Measurements from ENCODE around the gene CHKB. TPM values are rescaled to one million over a fixed set of nuclear protein-coding genes. Genes with fewer than 3 reads are reported as not detected.
A peak's percentile ranks its signal among the peaks of the same experiment; 100 is the strongest.

CHKB gene
- total RNA-seq, 4 donors from 2014 or later: 20.7 to 43.5 (median 33.0) TPM

GRCh38 chr22:50584106-50585096 is 1.8 kb upstream of the CHKB start:
- peaks cover 19 to 36% (median 26%) of the 10 kb centered on the region in 4 donors for H3K4me1 ChIP-seq
- H3K9me3 ChIP-seq: no peaks in the 10 kb centered on the region
- H3K27me3 ChIP-seq: no peaks in the 10 kb centered on the region
- peaks cover 0 to 20% (median 17%) of the 10 kb centered on the region in 4 donors for H3K36me3 ChIP-seq
- no peak overlapping the region for H3K4me3 ChIP-seq
- WGBS: 95% methylated on average over 23 of the region's 23 CpGs
- TF ChIP-seq CTCF (IDR thresholded peaks at IDR 0.05) (no peak), EP300 (IDR thresholded peaks at IDR 0.05) (no peak), POLR2A (IDR thresholded peaks at IDR 0.05; ENCODE audit: low read depth) (no peak), POLR2AphosphoS5 (IDR thresholded peaks at IDR 0.05) (no peak)
- intact Hi-C loops (cut with DNase I): loop anchor here (5.0 kb wide), 2 partner anchors 38 to 57 kb away; partner anchors contain the start of gene SCO2
- H3K27ac ChIP-seq (replicated peaks in 1 of 4): no peak overlapping the region
- no peak for DNase-seq (ENCODE audit: extremely low spot score)

- intact Hi-C loops (cut with DNase I): loop anchor here (5.0 kb wide), 2 partner anchors 39 to 56 kb away; partner anchors contain the start of gene SCO2
- Histone ChIP-seq H3K27me3 (no peaks in the 10 kb centered on the region), H3K36me3 (peaks cover 0 to 23% (median 17%) of the 10 kb centered on the region in 4 donors), H3K4me3 (peak overlapping the region; percentile 69 to 91 (median 82)), H3K4me1 (peaks cover 29 to 46% (median 35%) of the 10 kb centered on the region in 4 donors), H3K27ac (replicated peaks in 1 of 4) (peak overlapping the region; percentile 93 to 99 (median 97)), H3K9me3 (no peaks in the 10 kb centered on the region)
- WGBS: 6% methylated on average over 20 of the region's 37 CpGs
- DNase-seq (ENCODE audit: extremely low spot score): no peak
- TF ChIP-seq EP300 (IDR thresholded peaks at IDR 0.05): no peak
- TF ChIP-seq CTCF (IDR thresholded peaks at IDR 0.05): peak in 1 of 3 experiments; percentile 0
These were observed 729 bp upstream of the CHKB start for GRCh38 chr22:50583294-50583861.

GRCh38 chr22:50581950-50582492 is 628 bp downstream of the CHKB start:
- no peak for DNase-seq (ENCODE audit: extremely low spot score)
- Histone ChIP-seq H3K4me1 (peaks cover 37 to 59% (median 44%) of the 10 kb centered on the region in 4 donors), H3K4me3 (peak overlapping the region; percentile 69 to 91 (median 82)), H3K9me3 (no peaks in the 10 kb centered on the region), H3K27me3 (peaks cover 0 to 8% (median 0%) of the 10 kb centered on the region in 4 donors), H3K27ac (replicated peaks in 1 of 4) (peak overlapping the region; percentile 93 to 99 (median 97)), H3K36me3 (peaks cover 0 to 23% (median 19%) of the 10 kb centered on the region in 4 donors)
- 34% methylated on average over 7 of the region's 39 CpGs for WGBS
- intact Hi-C loops (cut with DNase I): loop anchor here (5.0 kb wide), 2 partner anchors 40 to 55 kb away; partner anchors contain the start of gene SCO2
- no peak for TF ChIP-seq POLR2A (IDR thresholded peaks at IDR 0.05; ENCODE audit: low read depth)
- no peak for TF ChIP-seq CTCF (IDR thresholded peaks at IDR 0.05)
- no peak for TF ChIP-seq EP300 (IDR thresholded peaks at IDR 0.05)
- TF ChIP-seq POLR2AphosphoS5 (IDR thresholded peaks at IDR 0.05): no peak

GRCh38 chr22:50581031-50581949 is 1.4 kb downstream of the CHKB start:
- 90% methylated on average over 22 of the region's 22 CpGs for WGBS
- TF ChIP-seq CTCF (IDR thresholded peaks at IDR 0.05): no peak
- no peak for TF ChIP-seq POLR2AphosphoS5 (IDR thresholded peaks at IDR 0.05)
- no peak for TF ChIP-seq EP300 (IDR thresholded peaks at IDR 0.05)
- TF ChIP-seq POLR2A (IDR thresholded peaks at IDR 0.05; ENCODE audit: low read depth): no peak
- no peak for DNase-seq (ENCODE audit: extremely low spot score)
- Histone ChIP-seq H3K27me3 (peaks cover 0 to 8% (median 0%) of the 10 kb centered on the region in 4 donors), H3K9me3 (no peaks in the 10 kb centered on the region), H3K36me3 (peaks cover 0 to 28% (median 21%) of the 10 kb centered on the region in 4 donors), H3K4me3 (peak overlapping the region; percentile 69 to 91 (median 82)), H3K27ac (replicated peaks in 1 of 4) (peak overlapping the region; percentile 93 to 99 (median 97)), H3K4me1 (peaks cover 40 to 60% (median 46%) of the 10 kb centered on the region in 4 donors)
- intact Hi-C loops (cut with DNase I): loop anchor here (5.0 kb wide), 2 partner anchors 41 to 54 kb away; partner anchors contain the start of gene SCO2

All from esophagus muscularis mucosa (tissue), 4 donors.